ENCODE results near the gene BCL7C.
"Not testable (repeated sequence)": the region's sequence is repeated elsewhere in the genome, so short reads cannot be mapped to it uniquely, and the experiment has no call there.

The BCL7C gene

DNA sequence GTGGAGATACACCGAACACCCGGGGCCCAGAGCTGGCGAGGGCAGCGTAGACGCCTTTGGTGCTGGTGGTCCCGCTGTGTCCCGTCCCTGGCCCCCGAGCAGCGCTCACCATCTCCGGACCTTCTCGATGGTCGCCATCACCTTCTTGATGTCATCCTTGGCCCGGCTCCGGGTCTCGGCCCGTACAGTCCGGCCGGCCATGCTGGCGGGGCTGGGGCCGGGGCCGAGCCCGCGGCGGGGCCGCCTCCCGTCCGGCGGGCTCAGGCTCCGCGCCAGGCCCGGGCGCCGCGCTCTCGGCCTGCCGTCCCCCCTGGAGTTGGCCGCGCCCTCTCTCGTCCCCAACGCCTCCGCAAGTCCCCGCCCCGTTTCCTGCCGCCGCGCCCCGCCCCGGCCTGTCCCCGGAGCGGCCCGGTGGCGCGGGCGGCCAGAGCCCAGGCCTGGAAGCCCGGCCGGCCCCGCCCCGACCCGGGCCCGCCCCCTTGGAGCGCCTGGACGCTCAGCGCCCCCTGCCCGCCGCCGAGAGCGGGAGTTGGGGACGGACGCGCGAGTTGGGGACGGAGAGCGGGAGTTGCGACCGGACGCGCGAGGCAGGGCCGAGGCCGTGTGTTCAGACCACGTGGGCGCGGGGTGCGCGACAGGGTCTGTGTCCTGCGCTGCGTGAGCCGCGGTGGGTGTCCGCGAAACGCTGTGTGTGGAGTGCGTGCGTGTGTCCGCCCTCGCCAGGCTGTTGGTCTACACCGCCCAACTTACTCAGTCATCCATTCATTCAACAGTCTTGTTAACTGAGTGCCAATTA lies at the start of gene BCL7C:
TSS of gene BCL7C (minus strand) at position 334 of the 796 bp plus-strand sequence. CDS start at position 201, 133 bp downstream.
- peak; percentile 62 for DNase-seq

- no peak for DNase-seq
These were observed 48.5 kb upstream of the BCL7C start for GRCh38 chr16:30942426-30942806.

- DNase-seq = no peak
These were observed 47.9 kb upstream of the BCL7C start for GRCh38 chr16:30941600-30942425.

DNA sequence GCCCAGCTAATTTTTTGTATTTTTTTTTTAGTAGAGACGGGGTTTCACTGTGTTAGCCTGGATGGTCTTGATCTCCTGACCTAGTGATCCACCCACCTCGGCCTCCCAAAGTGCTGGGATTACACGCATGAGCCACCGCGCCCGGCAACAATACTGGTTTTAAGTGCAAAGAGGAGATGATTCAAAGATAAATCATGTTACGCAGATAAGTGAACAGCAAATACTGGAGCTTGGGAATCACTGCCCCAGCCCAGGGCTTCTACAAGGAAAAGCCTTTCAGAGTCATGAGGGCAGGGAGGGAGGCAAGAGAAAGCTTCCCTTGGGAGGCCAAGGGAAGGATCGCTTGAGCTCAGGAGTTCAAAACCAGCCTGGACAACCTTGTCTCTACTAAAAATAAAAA lies 45.7 kb upstream of the BCL7C start:
- not testable (repeated sequence) for DNase-seq

DNA sequence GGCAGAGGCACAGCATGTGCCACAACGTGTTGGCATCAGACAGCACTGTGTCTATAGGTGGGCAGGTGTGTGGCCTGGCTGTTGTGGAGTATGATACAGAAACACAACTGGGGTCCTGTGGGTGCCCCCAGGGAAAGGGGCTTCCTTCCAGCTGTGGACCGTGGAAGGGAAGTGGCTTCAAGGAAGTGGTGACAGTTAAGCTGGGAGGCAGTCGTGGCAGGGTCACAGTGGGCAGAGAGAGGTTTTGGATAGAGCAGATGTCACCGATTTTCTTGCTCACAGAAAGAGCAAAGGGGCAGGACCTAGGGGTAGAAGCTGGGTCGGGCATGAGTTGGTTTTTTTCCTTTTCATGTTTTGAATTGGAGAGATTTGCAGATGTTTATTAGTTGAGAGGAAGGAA lies 43.8 kb upstream of the BCL7C start:
- no peak for DNase-seq

DNA sequence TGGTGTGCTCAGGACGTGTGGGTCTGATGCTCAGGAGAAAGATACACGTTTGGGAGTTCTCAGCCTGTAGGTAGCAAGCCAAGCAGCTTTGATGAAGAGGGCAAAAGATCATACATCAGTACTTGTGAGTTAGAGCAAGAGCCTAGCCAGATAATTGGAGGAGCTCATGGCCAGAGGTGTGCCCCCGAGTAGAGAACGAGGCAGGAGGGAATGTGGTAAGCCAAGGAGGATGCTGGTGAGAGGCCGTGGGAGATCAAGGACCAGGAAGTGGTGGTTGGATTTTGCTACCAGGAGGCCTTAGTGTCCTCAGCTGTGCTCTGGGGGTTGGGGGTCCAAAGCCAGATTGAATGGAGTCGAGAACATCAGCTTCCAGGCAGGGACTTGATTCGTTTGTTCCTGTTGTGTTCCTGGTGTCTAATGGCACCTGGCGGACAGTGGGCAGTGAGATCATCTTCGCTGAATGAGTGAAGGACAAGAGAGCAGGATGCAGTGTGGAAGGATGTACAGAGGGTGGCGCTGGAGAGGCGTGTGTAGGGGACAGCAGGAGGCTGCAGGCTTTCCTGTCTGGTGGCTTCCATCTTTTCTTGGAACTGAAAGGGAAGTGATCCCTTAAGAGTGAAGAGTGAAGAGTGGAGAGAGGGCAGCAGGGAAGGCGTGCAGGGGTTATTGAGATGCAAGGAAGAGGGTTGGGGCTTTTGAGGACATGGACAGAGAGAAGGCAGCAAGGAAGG lies 41.1 kb upstream of the BCL7C start:
- no peak for DNase-seq

GRCh38 chr16:30931068-30931650 lies 37.3 kb upstream of the BCL7C start:
- no peak for DNase-seq

DNA sequence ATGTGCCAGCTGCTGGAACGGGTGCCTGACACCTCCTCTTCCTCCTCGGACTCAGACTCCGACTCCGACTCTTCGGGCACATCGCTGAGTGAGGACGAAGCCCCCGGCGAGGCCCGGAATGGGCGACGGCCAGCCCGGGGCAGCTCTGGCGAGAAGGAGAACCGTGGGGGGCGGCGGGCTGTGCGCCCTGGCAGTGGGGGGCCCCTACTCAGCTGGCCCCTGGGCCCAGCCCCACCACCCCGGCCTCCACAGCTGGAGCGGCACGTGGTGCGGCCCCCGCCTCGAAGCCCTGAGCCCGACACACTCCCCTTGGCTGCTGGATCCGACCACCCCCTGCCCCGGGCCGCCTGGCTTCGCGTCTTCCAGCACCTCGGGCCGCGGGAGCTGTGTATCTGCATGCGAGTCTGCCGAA lies 36.3 kb upstream of the BCL7C start:
- no peak for DNase-seq

- DNase-seq = no peak
These were observed 35.3 kb upstream of the BCL7C start for GRCh38 chr16:30929167-30929566.

DNA sequence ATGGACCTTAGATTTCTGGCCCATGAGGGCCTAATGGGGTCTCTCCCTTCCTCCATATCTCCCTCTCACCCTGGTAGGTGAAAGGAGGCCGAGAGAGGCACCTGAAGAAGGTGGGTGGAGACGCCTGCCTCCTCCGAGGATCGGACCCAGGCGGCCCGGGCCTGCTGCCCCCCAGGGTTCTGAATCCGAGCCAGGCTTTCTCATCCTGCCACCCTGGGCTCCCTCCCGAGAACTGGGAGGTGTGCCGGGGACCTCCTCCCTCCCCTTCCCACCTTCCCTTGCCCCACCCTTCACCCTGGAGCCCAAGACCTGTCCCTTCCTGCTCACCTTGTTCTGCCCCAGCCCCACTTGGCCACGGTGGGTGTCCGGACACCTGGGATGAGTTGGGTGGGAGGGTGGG lies 34.5 kb upstream of the BCL7C start:
- DNase-seq = no peak

DNA sequence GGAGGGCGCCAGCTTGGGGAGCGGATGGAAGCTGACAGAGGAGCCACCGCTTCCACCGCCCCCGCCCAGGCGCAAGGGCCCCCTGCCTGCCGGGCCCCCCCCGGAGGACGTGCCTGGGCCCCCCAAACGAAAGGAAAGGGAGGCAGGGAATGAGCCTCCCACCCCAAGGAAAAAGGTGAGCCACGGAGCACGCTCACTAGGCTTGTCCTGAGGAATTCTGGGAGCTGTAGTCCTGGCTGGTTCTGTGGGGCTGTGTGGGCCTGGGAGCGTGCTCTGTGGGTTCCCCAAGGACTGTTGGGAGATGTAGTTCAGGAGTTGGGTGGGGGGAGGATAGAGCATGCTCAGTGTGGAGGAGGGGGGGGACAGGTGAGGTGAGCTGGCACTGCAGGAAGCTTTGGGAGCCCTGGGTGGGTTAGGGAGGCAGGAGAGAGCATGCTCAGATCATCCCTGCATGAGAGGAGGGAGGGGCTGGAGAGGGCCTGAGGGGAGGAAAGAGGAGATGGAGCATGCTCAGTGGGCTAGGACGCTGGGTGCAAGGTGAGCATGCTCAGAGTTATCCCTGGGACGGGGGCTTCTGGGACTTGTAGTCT lies 34.0 kb upstream of the BCL7C start:
- DNase-seq = no peak

DNA sequence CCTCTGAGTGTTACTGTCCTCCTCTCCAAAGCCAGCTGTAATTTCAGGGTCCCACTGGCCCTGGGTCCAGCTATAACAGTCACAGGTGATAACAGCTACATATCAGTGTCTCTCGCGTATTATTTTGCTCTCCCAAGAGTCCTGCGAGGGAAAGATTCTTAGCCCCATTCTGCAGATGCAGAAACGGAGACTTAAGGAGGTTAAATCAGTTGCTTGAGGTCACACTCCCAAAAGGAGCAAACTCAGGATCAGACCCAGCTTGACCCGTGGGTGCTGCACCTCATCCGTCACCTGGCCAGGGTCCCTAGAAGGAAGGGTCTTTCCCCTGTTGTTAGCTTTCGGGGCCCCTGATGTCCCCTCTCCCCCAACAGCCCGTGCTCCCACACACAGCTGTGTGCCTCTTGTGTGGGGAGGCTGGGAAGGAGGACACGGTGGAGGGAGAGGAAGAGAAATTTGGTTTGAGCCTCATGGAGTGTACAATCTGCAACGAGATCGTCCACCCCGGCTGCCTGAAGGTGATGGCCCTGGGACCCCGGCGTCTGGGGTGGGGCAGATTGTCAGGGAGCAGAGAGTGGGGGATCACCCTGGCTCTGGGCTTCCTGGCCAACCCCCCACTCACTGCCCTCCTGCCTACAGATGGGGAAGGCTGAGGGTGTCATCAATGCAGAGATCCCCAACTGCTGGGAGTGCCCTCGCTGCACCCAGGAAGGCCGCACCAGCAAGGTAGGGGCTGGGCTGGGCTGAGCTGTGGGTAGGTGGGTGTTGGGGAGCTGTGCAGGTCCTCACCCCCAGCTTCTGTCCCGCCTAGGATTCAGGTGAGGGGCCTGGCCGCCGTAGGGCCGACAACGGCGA lies 33.3 kb upstream of the BCL7C start:
- no peak for DNase-seq

DNA sequence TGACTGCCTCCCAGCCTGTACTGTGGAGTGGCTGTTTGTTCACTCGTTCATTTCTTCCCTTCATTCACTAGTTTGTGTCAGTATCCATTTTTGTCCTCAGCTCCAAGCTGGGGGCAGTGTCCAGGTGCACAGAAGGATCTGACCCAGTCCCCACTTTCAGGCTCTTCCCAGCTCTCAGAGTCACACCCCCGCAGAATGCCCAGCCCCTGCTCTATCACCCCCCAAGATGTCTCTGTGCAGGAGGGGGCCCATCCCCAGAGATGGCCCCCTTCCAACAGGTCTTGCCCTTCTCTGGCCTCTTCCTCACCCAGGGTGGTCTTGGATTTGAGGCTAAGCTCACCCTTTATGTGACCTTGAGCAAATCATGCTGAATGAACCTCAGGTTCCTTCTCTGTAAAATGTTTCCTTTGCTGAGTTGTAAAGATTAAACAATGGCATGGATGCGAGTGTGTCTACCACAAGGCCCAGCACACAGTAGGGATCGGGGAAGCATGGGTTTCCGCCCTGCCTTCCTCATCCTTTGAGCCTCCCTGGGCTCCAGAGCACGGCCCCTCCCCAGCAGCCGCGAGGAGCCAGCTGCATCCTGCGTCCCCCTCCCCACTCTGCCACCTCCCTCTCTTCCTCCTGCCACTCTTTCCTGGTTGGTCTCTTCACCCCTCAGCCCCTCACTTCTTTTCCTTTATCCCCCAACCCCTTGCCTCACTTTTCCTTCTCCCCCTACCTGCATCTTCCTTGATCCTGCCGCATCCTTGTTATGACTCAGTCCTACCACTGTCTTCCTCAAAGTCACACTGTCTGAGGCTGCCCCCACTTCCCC lies 32.3 kb upstream of the BCL7C start:
- no peak for DNase-seq

DNA sequence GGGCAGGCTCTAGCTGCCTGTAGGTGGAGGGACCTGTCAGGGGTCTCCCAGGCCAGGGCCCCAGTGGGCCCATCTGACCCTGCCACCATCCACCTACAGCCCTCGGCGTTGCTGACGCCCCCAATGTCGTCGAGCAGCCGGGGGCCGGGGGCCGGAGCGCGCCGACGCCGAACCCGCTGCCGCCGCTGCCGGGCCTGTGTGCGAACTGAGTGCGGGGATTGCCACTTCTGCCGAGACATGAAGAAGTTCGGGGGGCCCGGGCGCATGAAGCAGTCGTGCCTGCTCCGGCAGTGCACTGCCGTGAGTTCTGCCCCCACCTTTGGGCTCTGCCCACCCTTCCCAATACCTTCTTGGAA lies 31.7 kb upstream of the BCL7C start:
- DNase-seq = no peak

GRCh38 chr16:30924913-30925631 lies 31.2 kb upstream of the BCL7C start:
- DNase-seq = no peak

GRCh38 chr16:30924076-30924912 lies 30.4 kb upstream of the BCL7C start:
- DNase-seq = no peak

- DNase-seq = no peak
These were observed 29.7 kb upstream of the BCL7C start, which contains the start of gene FBXL19 for GRCh38 chr16:30923554-30924075. Gene FBXL19 (plus strand): TSS chr16:30923572. CDS start chr16:30925755, 2,183 bp downstream.

GRCh38 chr16:30922960-30923535 lies 29.2 kb upstream of the BCL7C start:
- peak; percentile 94 for DNase-seq

Data from GOT3 (cell line).